DND-41 (cell line): ENCODE measurements around the gene GABRG3.

Experiments
- CTCF ChIP-seq: IDR thresholded peaks from 2 replicates; pipeline ENCODE4 v1.5.1; 2012; ENCODE audit warnings: borderline replicate concordance, low read length, moderate library complexity, mild to moderate bottlenecking; ENCODE audit not compliant: poor library complexity, severe bottlenecking; ENCODE audit errors: extremely low read depth
- EZH2 ChIP-seq: IDR thresholded peaks from 3 replicates; pipeline ENCODE4 v1.6.1; 2012; ENCODE audit warnings: borderline replicate concordance, low read depth, mild to moderate bottlenecking, moderate library complexity, low read length, inconsistent platforms; ENCODE audit not compliant: severe bottlenecking

- TF ChIP-seq CTCF (no peak), EZH2 (no peak)
These were observed 199.9 kb downstream of the GABRG3 start for GRCh38 chr15:27170851-27171250.
